CD4-positive, alpha-beta T cell treated with Interleukin-17A for 1 hour (primary cell): Measurements from ENCODE around the gene FAM107A.

Experiments
- DNase-seq: peaks from one replicate; pipeline ENCODE4 v3.0.0-alpha.2; 2020

FAM107A gene

GRCh38 chr3:58566398-58567250, 10.6 kb downstream of the FAM107A start:
- DNase-seq, result no peak

GRCh38 chr3:58565621-58566397, 11.4 kb downstream of the FAM107A start:
- no peak for DNase-seq

GRCh38 chr3:58564456-58565160, 12.6 kb downstream of the FAM107A start:
- DNase-seq, result no peak

- DNase-seq, result no peak
Observed at GRCh38 chr3:58564054-58564453, 13.1 kb downstream of the FAM107A start.

GRCh38 chr3:58563386-58564035, 13.7 kb downstream of the FAM107A start:
- DNase-seq, result no peak

GRCh38 chr3:58562498-58562897, 14.7 kb downstream of the FAM107A start:
- DNase-seq, result no peak

- no peak for DNase-seq
Observed at GRCh38 chr3:58560771-58561311, 16.4 kb downstream of the FAM107A start.

GRCh38 chr3:58559586-58559985, 17.6 kb downstream of the FAM107A start:
- DNase-seq, result no peak

GRCh38 chr3:58557491-58557890, 19.7 kb downstream of the FAM107A start:
- DNase-seq, result no peak

GRCh38 chr3:58556761-58557221, 20.4 kb downstream of the FAM107A start:
- DNase-seq, result no peak

- DNase-seq, result no peak
Observed at GRCh38 chr3:58556001-58556400, 21.2 kb downstream of the FAM107A start.

- DNase-seq, result no peak
Observed at GRCh38 chr3:58555203-58555602, 22.0 kb downstream of the FAM107A start.

GRCh38 chr3:58553003-58553402, 24.2 kb downstream of the FAM107A start:
- no peak for DNase-seq

- DNase-seq, result no peak
Observed at GRCh38 chr3:58551636-58552180, 25.5 kb downstream of the FAM107A start.

GRCh38 chr3:58544541-58544940, 32.6 kb downstream of the FAM107A start:
- DNase-seq, result no peak

- no peak for DNase-seq
Observed at GRCh38 chr3:58540176-58540858, 36.9 kb downstream of the FAM107A start.

GRCh38 chr3:58539626-58540025, 37.6 kb downstream of the FAM107A start:
- no peak for DNase-seq

- no peak for DNase-seq
Observed at GRCh38 chr3:58537412-58538301, 39.5 kb downstream of the FAM107A start.

- no peak for DNase-seq
Observed at GRCh38 chr3:58536501-58537411, 40.4 kb downstream of the FAM107A start, which contains the start of gene ACOX2. Gene ACOX2, minus strand, starts transcription at chr3:58537190. Its CDS starts 2,084 bp downstream, at chr3:58535106.
